ENCODE measurements around the gene ANKRD9.

ANKRD9 gene

DNA sequence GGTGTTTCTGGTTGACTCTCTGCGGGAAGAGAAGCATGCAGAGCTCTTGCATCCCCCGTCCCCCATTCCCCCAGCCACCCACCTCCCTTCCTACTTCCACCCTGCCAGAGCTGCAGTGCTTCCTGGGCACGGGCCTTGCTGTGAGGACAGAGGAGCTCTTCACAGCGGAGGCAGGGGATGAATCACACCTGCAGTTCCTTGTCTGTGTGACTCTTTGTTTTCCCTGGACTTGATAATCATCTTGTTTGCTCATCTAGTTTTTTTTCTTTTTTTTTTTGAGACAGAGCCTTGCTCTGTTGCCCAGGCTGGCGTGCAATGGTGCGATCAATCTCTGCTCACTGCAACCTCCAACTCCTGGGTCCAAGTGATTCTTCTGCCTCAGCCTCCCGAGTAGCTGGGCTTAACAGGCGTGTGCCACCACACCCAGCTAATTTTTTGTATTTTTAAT is 27.8 kb downstream of the ANKRD9 start:
- TF ChIP-seq EGR1 (IDR thresholded peaks at IDR 0.05) = no peak
- TF ChIP-seq NFIC (IDR thresholded peaks at IDR 0.05) = no peak
- TF ChIP-seq RAD21 (IDR thresholded peaks at IDR 0.05; ENCODE audit: low read depth) = no peak
- TF ChIP-seq, protein P1, sequence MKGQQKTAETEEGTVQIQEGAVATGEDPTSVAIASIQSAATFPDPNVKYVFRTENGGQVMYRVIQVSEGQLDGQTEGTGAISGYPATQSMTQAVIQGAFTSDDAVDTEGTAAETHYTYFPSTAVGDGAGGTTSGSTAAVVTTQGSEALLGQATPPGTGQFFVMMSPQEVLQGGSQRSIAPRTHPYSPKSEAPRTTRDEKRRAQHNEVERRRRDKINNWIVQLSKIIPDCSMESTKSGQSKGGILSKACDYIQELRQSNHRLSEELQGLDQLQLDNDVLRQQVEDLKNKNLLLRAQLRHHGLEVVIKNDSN (IDR thresholded peaks at IDR 0.05) = no peak
- no peak for TF ChIP-seq CEBPB (IDR thresholded peaks at IDR 0.05)
- TF ChIP-seq ZBTB7A (IDR thresholded peaks at IDR 0.05; ENCODE audit: low read depth) = no peak
- TF ChIP-seq TCF12 (IDR thresholded peaks at IDR 0.05; ENCODE audit: low read depth) = no peak
- no peak for TF ChIP-seq TEAD4 (IDR thresholded peaks at IDR 0.05)
- TF ChIP-seq, protein P2, sequence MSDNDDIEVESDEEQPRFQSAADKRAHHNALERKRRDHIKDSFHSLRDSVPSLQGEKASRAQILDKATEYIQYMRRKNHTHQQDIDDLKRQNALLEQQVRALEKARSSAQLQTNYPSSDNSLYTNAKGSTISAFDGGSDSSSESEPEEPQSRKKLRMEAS (IDR thresholded peaks at IDR 0.05) = no peak
- TF ChIP-seq YY1 (IDR thresholded peaks at IDR 0.05; ENCODE audit: low read depth) = no peak
- no peak for TF ChIP-seq CREB1 (IDR thresholded peaks at IDR 0.05; ENCODE audit: low read depth)
- TF ChIP-seq, protein P3, sequence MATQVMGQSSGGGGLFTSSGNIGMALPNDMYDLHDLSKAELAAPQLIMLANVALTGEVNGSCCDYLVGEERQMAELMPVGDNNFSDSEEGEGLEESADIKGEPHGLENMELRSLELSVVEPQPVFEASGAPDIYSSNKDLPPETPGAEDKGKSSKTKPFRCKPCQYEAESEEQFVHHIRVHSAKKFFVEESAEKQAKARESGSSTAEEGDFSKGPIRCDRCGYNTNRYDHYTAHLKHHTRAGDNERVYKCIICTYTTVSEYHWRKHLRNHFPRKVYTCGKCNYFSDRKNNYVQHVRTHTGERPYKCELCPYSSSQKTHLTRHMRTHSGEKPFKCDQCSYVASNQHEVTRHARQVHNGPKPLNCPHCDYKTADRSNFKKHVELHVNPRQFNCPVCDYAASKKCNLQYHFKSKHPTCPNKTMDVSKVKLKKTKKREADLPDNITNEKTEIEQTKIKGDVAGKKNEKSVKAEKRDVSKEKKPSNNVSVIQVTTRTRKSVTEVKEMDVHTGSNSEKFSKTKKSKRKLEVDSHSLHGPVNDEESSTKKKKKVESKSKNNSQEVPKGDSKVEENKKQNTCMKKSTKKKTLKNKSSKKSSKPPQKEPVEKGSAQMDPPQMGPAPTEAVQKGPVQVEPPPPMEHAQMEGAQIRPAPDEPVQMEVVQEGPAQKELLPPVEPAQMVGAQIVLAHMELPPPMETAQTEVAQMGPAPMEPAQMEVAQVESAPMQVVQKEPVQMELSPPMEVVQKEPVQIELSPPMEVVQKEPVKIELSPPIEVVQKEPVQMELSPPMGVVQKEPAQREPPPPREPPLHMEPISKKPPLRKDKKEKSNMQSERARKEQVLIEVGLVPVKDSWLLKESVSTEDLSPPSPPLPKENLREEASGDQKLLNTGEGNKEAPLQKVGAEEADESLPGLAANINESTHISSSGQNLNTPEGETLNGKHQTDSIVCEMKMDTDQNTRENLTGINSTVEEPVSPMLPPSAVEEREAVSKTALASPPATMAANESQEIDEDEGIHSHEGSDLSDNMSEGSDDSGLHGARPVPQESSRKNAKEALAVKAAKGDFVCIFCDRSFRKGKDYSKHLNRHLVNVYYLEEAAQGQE (IDR thresholded peaks at IDR 0.05; ENCODE audit: low read depth) = no peak
- TF ChIP-seq FOXM1 (IDR thresholded peaks at IDR 0.05; ENCODE audit: borderline replicate concordance, low read depth) = no peak
- no peak for TF ChIP-seq EP300 (IDR thresholded peaks at IDR 0.05; ENCODE audit: borderline replicate concordance)
- no peak for TF ChIP-seq TAF1 (IDR thresholded peaks at IDR 0.05; ENCODE audit: low read depth)

DNA sequence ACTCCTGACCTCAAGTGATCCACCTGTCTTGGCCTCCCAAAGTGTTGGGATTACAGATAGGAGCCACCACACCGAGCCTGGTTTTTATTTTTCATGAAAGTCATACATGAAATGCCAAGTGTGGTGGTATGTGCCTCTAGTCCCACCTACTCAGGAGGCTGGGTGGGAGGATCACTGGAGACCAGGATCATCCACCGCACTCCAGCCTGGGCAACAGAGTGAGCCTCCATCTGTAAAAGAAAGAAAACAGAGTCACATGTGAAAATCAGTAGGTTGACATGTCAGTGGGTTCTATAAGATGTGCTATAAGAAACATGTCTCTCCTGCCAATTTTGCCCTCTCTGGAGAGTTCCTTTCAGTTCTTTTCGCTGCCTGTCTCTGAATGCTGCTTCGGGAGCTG is 28.2 kb downstream of the ANKRD9 start:
- TF ChIP-seq, protein P1 (IDR thresholded peaks at IDR 0.05) = no peak
- TF ChIP-seq, protein P3 (IDR thresholded peaks at IDR 0.05; ENCODE audit: low read depth) = no peak
- TF ChIP-seq, protein P2 (IDR thresholded peaks at IDR 0.05) = no peak
- no peak for TF ChIP-seq NFIC (IDR thresholded peaks at IDR 0.05)
- no peak for TF ChIP-seq CREB1 (IDR thresholded peaks at IDR 0.05; ENCODE audit: low read depth)
- TF ChIP-seq TAF1 (IDR thresholded peaks at IDR 0.05; ENCODE audit: low read depth) = no peak
- no peak for TF ChIP-seq CEBPB (IDR thresholded peaks at IDR 0.05)
- no peak for TF ChIP-seq TCF12 (IDR thresholded peaks at IDR 0.05; ENCODE audit: low read depth)
- no peak for TF ChIP-seq EGR1 (IDR thresholded peaks at IDR 0.05)
- no peak for TF ChIP-seq EP300 (IDR thresholded peaks at IDR 0.05; ENCODE audit: borderline replicate concordance)
- TF ChIP-seq ZBTB7A (IDR thresholded peaks at IDR 0.05; ENCODE audit: low read depth) = no peak
- no peak for TF ChIP-seq FOXM1 (IDR thresholded peaks at IDR 0.05; ENCODE audit: borderline replicate concordance, low read depth)
- TF ChIP-seq TEAD4 (IDR thresholded peaks at IDR 0.05) = no peak

DNA sequence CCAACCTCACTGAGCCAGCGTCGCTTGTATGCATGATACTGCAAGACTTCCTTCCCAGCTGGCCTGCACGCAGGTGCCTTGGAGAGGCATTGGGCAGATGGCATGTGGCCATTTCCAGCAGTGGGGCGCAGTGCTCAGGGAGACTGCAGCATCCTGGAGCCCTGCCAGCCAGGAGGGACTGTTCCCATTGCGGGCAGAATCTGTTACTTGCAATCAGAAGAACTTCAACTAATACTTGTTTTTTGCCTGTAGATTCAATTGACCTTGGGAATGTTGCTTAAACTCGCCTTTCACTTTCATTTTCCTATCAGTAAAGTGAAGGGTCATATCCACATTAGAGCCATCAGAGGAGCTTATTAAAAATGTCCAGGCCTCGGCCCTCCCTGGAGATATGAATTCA is 29.8 kb downstream of the ANKRD9 start:
- no peak for TF ChIP-seq YY1 (IDR thresholded peaks at IDR 0.05; ENCODE audit: low read depth)

DNA sequence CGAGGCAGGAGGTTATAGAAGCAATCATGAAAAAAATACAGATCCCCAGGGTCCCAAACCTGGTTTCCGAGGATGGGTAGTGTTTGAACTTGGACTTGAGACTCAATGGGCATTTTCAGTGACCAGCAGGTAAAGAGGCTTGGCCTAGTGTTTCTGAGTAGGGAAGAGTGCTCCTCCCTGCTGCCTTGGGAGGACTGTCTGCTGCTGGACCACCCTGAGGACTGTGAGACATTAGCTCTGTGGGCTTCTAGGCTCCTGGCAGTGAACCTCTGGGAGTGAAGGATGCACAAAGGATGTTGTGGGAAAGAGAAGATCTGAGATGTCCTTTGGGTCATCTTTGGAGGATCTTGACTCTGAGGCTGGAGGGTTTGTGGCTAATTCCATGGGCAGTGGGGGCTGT is 30.5 kb downstream of the ANKRD9 start:
- TF ChIP-seq EGR1 (IDR thresholded peaks at IDR 0.05) = no peak
- no peak for TF ChIP-seq NFIC (IDR thresholded peaks at IDR 0.05)
- TF ChIP-seq, protein P2 (IDR thresholded peaks at IDR 0.05) = no peak
- TF ChIP-seq ZBTB7A (IDR thresholded peaks at IDR 0.05; ENCODE audit: low read depth) = no peak
- no peak for TF ChIP-seq YY1 (IDR thresholded peaks at IDR 0.05; ENCODE audit: low read depth)
- no peak for TF ChIP-seq TEAD4 (IDR thresholded peaks at IDR 0.05)
- TF ChIP-seq, protein P1 (IDR thresholded peaks at IDR 0.05) = no peak
- no peak for TF ChIP-seq FOXM1 (IDR thresholded peaks at IDR 0.05; ENCODE audit: borderline replicate concordance, low read depth)
- no peak for TF ChIP-seq TAF1 (IDR thresholded peaks at IDR 0.05; ENCODE audit: low read depth)
- TF ChIP-seq CEBPB (IDR thresholded peaks at IDR 0.05) = no peak
- TF ChIP-seq, protein P3 (IDR thresholded peaks at IDR 0.05; ENCODE audit: low read depth) = no peak
- TF ChIP-seq CREB1 (IDR thresholded peaks at IDR 0.05; ENCODE audit: low read depth) = no peak
- no peak for TF ChIP-seq EP300 (IDR thresholded peaks at IDR 0.05; ENCODE audit: borderline replicate concordance)

Measured in Ishikawa (cell line).